Activated T-helper 2 cell treated with anti-CD3 and anti-CD28 coated beads, Interferon-gamma antibody, Interleukin-2, Interleukin-4, amounts not matched to agents 10 μg/mL and 5 μg/mL and 100 μg/mL, durations not matched to agents 14 hours and 24 hours and 36 hours (primary cell): ENCODE measurements around the gene THRSP. TPM values are rescaled to one million over a fixed set of nuclear protein-coding genes. Genes with fewer than 3 reads are reported as not detected.
"Not testable (repeated sequence)": the region's sequence is repeated elsewhere in the genome, so short reads cannot be mapped to it uniquely, and the experiment has no call there.

Experiments used
- DNase-seq: peaks from one replicate; pipeline ENCODE4 v3.0.0; 2021; ENCODE audit warnings: low spot score
- H3K27ac Mint-ChIP-seq: one replicate; pipeline ENCODE4 v1.8.0; 2021; ENCODE audit warnings: mixed read lengths
- H3K27me3 Mint-ChIP-seq: one replicate; pipeline ENCODE4 v1.8.0; 2021; ENCODE audit warnings: low read depth, mixed read lengths
- H3K36me3 Mint-ChIP-seq: one replicate; pipeline ENCODE4 v1.8.0; 2021; ENCODE audit warnings: low read depth, mixed read lengths
- H3K4me1 Mint-ChIP-seq: one replicate; pipeline ENCODE4 v1.8.0; 2021; ENCODE audit warnings: low read depth, mixed read lengths
- H3K4me3 Mint-ChIP-seq: one replicate; pipeline ENCODE4 v1.8.0; 2021; ENCODE audit warnings: low read depth, mild to moderate bottlenecking, moderate library complexity, mixed read lengths
- H3K9me3 Mint-ChIP-seq: one replicate; pipeline ENCODE4 v1.8.0; 2021; ENCODE audit warnings: mixed read lengths
- intact Hi-C: fragments of 100-400 bp; cut with micrococcal nuclease; formaldehyde crosslinking; loops from one replicate; pipeline ENCODE4 v1.15.1; 2023
- total RNA-seq: library from RNA; stranded (reverse); gene quantifications from 2 replicates; pipeline ENCODE4 v1.2.3, GENCODE V29; 2022

THRSP gene
- total RNA-seq, 1 donor from 2014 or later = not detected

DNA sequence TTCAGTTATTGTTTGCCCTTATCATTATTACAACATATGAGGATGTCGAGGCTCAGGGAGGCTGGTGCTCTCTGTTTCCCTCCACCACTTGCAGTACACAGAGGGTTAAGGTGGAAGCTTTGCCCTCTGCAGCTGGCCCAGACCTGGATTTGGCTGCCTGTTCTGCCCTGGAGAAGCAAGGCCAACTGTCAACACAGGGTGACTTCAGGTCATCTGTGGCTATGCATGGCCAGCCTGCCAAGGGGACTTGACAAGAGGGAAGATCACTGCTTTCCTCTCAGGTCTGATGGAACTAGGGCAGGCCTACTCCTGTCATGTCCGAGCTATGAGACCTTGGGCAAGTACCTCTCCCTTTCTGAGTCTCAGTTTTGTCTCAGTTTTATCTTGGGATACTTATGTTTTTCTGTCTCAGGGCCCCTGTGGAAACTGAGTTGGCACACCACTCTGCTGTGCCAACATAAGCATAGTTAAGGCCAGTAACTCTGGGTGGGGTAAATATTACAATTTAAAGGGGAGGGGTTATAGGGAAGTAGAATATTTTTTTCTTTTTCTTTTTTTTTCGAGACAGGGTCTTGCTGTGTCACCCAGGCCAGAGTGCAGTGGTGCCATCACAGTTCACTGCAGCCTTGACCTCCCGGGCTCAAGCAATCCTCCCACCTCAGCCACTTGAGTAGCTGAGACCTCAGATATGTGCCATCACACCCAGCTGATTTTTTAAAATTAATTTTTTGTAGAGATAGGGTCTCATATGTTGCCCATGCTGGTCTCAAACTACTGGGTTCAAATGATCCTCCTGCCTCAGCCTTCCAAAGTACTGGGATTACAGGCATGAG is 2.4 kb upstream of the THRSP start:
- Mint-ChIP-seq H3K4me3 (no peak overlapping the region), H3K4me1 (no peaks in the 10 kb centered on the region), H3K27ac (no peak overlapping the region), H3K36me3 (no peaks in the 10 kb centered on the region), H3K27me3 (no peaks in the 10 kb centered on the region), H3K9me3 (no peaks in the 10 kb centered on the region)
- DNase-seq = no peak
- intact Hi-C loops = no loop called here

GRCh38 chr11:78061921-78062311 is 1.7 kb upstream of the THRSP start:
- H3K4me1 Mint-ChIP-seq = no peaks in the 10 kb centered on the region
- intact Hi-C loops = no loop called here
- no peaks in the 10 kb centered on the region for H3K9me3 Mint-ChIP-seq
- no peaks in the 10 kb centered on the region for H3K36me3 Mint-ChIP-seq
- DNase-seq = no peak
- H3K27ac Mint-ChIP-seq = no peak overlapping the region
- H3K27me3 Mint-ChIP-seq = no peaks in the 10 kb centered on the region
- no peak overlapping the region for H3K4me3 Mint-ChIP-seq

DNA sequence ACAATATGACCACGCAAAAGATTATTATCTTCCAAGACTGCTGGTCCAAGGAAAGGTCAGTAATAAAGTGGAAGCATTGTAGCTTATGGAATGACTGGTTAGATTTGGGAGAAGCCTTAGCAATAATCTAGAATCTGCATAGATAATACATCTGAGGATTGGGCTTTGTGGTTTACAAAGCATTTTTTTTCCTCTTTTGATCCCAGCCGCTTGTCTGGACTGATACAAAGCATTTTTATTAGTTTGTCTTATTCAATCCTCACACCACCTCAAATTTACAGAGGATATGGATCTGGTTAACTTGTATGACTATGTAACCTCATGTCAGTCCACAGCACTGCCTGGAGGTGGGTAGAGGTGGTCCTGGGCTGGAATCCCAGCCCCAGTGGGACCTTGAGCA is 990 bp upstream of the THRSP start:
- no peak overlapping the region for H3K27ac Mint-ChIP-seq
- no peaks in the 10 kb centered on the region for H3K27me3 Mint-ChIP-seq
- H3K36me3 Mint-ChIP-seq = peaks cover 5% of the 10 kb centered on the region
- H3K9me3 Mint-ChIP-seq = no peaks in the 10 kb centered on the region
- no peak overlapping the region for H3K4me3 Mint-ChIP-seq
- H3K4me1 Mint-ChIP-seq = no peaks in the 10 kb centered on the region
- intact Hi-C loops = no loop called here
- DNase-seq = no peak

- intact Hi-C loops = no loop called here
- Mint-ChIP-seq H3K27ac (no peak overlapping the region), H3K4me3 (no peak overlapping the region), H3K27me3 (no peaks in the 10 kb centered on the region), H3K36me3 (peaks cover 25% of the 10 kb centered on the region), H3K9me3 (no peaks in the 10 kb centered on the region), H3K4me1 (peaks cover 2% of the 10 kb centered on the region)
- DNase-seq = no peak
Observed at GRCh38 chr11:78065203-78065602, 1.5 kb downstream of the THRSP start.

DNA sequence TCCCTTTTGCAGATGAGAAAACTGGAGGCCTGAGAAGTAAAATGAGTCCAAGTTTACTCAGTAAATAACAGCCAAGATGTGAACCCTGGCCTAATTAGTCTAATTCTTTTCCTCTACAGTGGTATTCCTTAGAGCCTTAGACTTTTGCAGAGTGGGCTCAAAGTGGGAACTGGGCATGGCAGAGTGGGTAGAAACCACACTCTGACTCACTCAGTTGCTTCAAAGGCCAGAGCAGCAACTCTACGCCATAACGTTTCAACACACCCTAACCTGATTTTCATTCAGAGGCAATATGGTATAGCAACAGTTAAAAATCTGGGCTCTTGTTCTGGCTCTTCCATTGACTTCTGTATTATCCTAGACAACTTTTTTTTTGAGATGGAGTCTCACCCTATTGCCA is 2.8 kb downstream of the THRSP start:
- intact Hi-C loops = no loop called here
- H3K4me1 Mint-ChIP-seq = peaks cover 2% of the 10 kb centered on the region
- H3K36me3 Mint-ChIP-seq = peaks cover 33% of the 10 kb centered on the region
- H3K4me3 Mint-ChIP-seq = no peak overlapping the region
- no peak overlapping the region for H3K27ac Mint-ChIP-seq
- no peaks in the 10 kb centered on the region for H3K9me3 Mint-ChIP-seq
- no peak for DNase-seq
- no peaks in the 10 kb centered on the region for H3K27me3 Mint-ChIP-seq

- H3K27ac Mint-ChIP-seq = no peak overlapping the region
- DNase-seq = no peak
- no peaks in the 10 kb centered on the region for H3K9me3 Mint-ChIP-seq
- H3K4me3 Mint-ChIP-seq = no peak overlapping the region
- H3K27me3 Mint-ChIP-seq = no peaks in the 10 kb centered on the region
- intact Hi-C loops = no loop called here
- peaks cover 42% of the 10 kb centered on the region for H3K36me3 Mint-ChIP-seq
- H3K4me1 Mint-ChIP-seq = peaks cover 4% of the 10 kb centered on the region
Observed at GRCh38 chr11:78067704-78068103, 4.0 kb downstream of the THRSP start.

DNA sequence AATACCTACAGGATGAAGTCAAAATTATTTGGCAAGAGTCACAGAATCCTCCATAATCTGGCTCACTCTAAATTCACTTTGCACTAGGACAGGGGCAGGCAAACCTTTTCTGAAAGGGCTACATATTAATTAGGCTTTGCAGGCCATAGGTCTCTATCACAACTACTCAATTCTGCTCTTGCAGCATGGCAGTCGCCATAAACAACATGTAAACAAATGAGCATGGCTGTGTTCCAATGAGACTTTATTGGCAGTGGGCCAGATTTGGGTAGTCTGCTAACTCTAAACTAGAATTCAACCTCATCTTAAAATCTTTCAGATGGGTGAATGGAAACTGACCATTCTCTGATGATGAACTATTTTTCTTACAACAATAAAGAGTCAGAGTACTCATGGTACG is 5.8 kb downstream of the THRSP start:
- DNase-seq = no peak
- H3K9me3 Mint-ChIP-seq = no peaks in the 10 kb centered on the region
- H3K27ac Mint-ChIP-seq = no peak overlapping the region
- H3K4me3 Mint-ChIP-seq = no peak overlapping the region
- H3K27me3 Mint-ChIP-seq = no peaks in the 10 kb centered on the region
- peaks cover 46% of the 10 kb centered on the region for H3K36me3 Mint-ChIP-seq
- peaks cover 4% of the 10 kb centered on the region for H3K4me1 Mint-ChIP-seq
- intact Hi-C loops = no loop called here

DNA sequence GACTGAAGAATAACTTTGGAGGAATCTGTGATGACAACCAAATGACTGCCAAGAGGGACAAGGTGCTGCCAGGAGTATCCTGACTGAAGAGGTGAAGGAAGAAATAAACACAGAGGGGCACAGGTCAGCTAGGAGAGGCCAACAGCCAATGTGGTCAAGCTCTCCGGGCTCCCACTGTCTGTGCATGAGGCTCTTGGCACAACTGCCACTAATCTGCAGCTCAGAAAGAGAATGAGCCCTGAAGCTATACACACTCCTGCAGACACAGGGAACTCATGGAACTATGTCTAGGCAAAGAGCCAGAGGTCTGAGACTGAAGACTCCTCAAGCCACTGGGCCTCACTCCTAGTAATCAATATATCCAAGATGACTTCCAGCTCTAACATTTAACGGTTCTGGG is 7.0 kb downstream of the THRSP start:
- no peak for DNase-seq
- intact Hi-C loops = loop anchor here (10.0 kb wide), 1 partner anchor 354 kb away; no protein-coding TSS in a partner anchor
- no peak overlapping the region for H3K4me3 Mint-ChIP-seq
- H3K27ac Mint-ChIP-seq = no peak overlapping the region
- no peaks in the 10 kb centered on the region for H3K27me3 Mint-ChIP-seq
- peaks cover 9% of the 10 kb centered on the region for H3K4me1 Mint-ChIP-seq
- H3K9me3 Mint-ChIP-seq = no peaks in the 10 kb centered on the region
- H3K36me3 Mint-ChIP-seq = peaks cover 51% of the 10 kb centered on the region

- no peaks in the 10 kb centered on the region for H3K27me3 Mint-ChIP-seq
- intact Hi-C loops = loop anchor here (10.0 kb wide), 1 partner anchor 353 kb away; no protein-coding TSS in a partner anchor
- H3K4me1 Mint-ChIP-seq = peaks cover 14% of the 10 kb centered on the region
- no peaks in the 10 kb centered on the region for H3K9me3 Mint-ChIP-seq
- no peak overlapping the region for H3K4me3 Mint-ChIP-seq
- peaks cover 58% of the 10 kb centered on the region for H3K36me3 Mint-ChIP-seq
- no peak overlapping the region for H3K27ac Mint-ChIP-seq
- DNase-seq = no peak
Observed at GRCh38 chr11:78071717-78072116, 8.1 kb downstream of the THRSP start.

DNA sequence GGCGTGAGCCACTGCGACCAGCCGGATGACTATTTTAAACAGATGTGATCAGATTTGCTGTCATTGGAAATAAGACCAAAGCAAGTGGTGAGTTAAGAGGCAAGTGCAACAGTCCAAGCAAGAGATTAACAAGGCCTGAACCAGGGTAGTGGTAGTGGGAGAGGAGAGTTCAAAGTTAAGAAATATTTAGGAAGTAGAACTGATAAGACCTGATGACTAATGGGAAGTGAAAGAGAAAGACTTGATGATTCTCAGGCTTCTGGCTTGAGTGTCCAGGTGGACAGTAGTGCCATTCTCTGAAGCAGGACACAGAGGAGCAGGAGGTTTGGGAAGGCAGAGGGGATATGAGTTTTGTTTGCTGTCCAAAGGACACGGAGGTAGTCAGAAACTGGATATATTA is 8.8 kb downstream of the THRSP start:
- H3K27me3 Mint-ChIP-seq = no peaks in the 10 kb centered on the region
- DNase-seq = no peak
- intact Hi-C loops = loop anchor here (10.0 kb wide), 1 partner anchor 352 kb away; no protein-coding TSS in a partner anchor
- no peak overlapping the region for H3K27ac Mint-ChIP-seq
- peaks cover 58% of the 10 kb centered on the region for H3K36me3 Mint-ChIP-seq
- peaks cover 18% of the 10 kb centered on the region for H3K4me1 Mint-ChIP-seq
- H3K4me3 Mint-ChIP-seq = no peak overlapping the region
- no peaks in the 10 kb centered on the region for H3K9me3 Mint-ChIP-seq

DNA sequence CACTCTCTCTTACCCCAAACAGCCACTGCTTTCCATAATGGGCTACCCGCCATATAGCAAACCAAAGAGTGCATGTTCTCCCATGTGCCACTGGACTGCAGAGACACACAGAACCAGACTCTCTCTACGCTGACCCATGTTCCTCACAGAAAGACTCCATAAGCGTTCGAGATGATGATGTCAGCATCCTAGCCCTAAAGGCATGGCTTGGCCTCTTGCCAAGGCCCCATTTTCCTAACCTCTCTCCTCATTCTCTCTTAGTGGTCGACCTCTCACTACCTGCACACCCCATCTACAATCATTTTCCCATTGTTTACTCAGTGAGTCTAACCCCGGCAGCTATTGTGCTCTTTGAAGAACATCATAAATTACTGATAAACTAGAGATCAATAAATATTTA is 11.1 kb downstream of the THRSP start:
- no peak overlapping the region for H3K4me3 Mint-ChIP-seq
- intact Hi-C loops = loop anchor here (10.0 kb wide), 1 partner anchor 350 kb away; no protein-coding TSS in a partner anchor
- no peak for DNase-seq
- H3K4me1 Mint-ChIP-seq = peaks cover 28% of the 10 kb centered on the region
- peaks cover 49% of the 10 kb centered on the region for H3K36me3 Mint-ChIP-seq
- H3K27me3 Mint-ChIP-seq = no peaks in the 10 kb centered on the region
- H3K27ac Mint-ChIP-seq = peak overlapping the region; percentile 24
- H3K9me3 Mint-ChIP-seq = no peaks in the 10 kb centered on the region

- H3K4me1 Mint-ChIP-seq = peaks cover 43% of the 10 kb centered on the region
- H3K4me3 Mint-ChIP-seq = peak overlapping the region; percentile 0
- no peaks in the 10 kb centered on the region for H3K27me3 Mint-ChIP-seq
- no peak for DNase-seq
- intact Hi-C loops = loop anchor here (10.0 kb wide), 1 partner anchor 348 kb away; no protein-coding TSS in a partner anchor
- peaks cover 34% of the 10 kb centered on the region for H3K36me3 Mint-ChIP-seq
- no peak overlapping the region for H3K27ac Mint-ChIP-seq
- no peaks in the 10 kb centered on the region for H3K9me3 Mint-ChIP-seq
Observed at GRCh38 chr11:78076733-78077403, 13.2 kb downstream of the THRSP start.

GRCh38 chr11:78077592-78077991 is 13.9 kb downstream of the THRSP start:
- H3K9me3 Mint-ChIP-seq, DNase-seq, H3K27me3 Mint-ChIP-seq: not testable (repeated sequence)
- intact Hi-C loops = loop anchor here (10.0 kb wide), 1 partner anchor 347 kb away; no protein-coding TSS in a partner anchor
- Mint-ChIP-seq H3K4me1 (peaks cover 45% of the 10 kb centered on the region), H3K4me3 (peak overlapping the region; percentile 90), H3K36me3 (peaks cover 30% of the 10 kb centered on the region), H3K27ac (peak overlapping the region; percentile 18)
